HG02840 (cell line): ENCODE data around the gene IMPDH1.

Experiments used
- ATAC-seq: cut with Tn5 transposase; IDR thresholded peaks from one replicate; pipeline ENCODE4 v1.9.1; 2021; ENCODE audit warnings: mild to moderate bottlenecking, moderate library complexity, moderate number of reproducible peaks; ENCODE audit not compliant: unreplicated experiment, low FRiP score

Gene IMPDH1

GRCh38 chr7:128389618-128390329 is 20.0 kb downstream of the IMPDH1 start:
- ATAC-seq, result no peak

- no peak for ATAC-seq
These were observed 20.6 kb downstream of the IMPDH1 start for GRCh38 chr7:128389085-128389617.

GRCh38 chr7:128388145-128388485 is 21.7 kb downstream of the IMPDH1 start:
- ATAC-seq, result no peak

DNA sequence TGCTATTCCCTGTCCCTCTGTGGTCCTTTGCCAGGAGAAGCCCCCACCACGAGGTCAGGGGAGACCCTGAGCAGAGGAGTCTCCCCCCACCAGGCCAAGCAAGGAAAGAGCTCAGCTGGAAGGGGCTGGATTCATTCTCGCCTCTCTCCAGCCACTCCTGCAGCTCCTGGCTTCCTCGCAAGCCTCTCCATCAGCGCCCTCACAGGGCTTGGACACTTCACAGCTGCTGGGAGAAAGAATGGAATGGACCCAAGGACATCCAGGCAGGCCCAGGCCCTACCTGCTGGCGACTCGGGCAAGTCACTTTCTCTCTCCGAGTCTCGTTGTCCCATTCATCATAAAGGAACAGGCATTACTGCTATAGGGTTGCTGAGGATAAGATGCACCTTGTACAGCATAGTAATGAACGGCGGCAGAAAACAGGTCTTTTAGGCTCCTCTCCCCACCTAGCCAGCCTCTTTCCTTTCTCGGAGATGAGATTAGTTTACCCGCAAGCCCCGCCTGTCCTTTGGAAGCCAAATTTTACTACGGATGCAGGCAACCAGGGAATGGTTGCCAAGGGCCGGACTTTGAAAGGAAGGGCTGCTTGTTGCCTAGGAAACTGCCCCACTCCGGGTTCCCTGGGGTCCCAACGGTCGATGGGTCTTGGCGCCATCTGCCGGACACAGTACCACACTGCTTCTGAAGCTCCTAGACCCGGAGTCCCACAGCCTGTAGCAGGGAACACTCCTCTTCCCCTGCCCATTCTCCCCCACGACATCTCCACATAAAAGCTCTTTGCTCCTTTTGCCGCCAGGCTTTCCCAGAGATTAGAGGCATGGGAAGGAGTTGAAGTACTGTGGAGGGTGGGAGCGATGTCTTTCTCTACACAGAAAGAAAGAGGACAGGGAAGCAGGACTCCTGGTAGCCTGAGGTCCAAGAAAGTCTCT is 22.3 kb downstream of the IMPDH1 start:
- ATAC-seq, result no peak

DNA sequence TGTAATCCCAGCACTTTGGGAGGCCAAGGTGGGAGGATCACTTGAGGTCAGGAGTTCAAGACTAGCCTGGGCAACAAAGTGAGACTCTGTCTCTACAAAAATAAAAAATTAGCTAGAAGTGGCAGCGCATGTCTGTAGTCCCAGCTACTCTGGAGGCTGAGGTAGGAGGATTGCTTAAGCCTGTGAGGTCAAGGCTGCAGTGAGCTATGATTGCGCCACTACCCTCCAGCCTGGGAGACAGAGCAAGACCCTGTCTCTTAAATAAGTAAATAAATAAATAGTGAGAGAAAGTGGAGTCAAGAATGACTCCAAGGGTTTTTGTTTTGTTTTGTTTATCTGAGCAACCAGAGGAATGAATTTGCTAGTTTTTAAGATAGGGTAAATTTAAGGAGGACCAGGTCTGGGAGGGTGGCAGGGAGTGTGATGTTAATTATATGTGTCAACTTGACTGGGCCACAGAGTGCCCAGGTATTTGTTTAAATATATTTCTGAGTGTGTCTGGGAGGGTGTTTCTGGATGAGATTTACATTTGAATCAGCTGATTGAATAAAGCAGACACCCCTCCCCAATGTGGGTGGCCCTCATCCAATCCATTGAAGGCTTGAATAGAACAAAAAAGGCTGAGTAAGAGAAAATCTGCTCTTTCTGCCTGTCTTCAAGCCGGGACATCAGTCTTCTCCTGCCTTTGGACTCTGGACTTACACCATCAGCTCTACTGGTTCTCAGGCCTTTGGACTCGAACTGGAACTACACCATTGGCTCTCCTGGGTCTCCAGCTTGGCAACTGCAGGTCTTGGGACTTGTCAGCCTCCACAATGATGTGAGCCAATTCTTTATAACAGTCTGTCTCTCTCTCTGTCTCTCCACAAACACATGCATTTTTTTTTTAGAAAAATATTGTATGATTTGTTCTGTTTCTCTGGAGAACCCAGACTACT is 23.5 kb downstream of the IMPDH1 start:
- ATAC-seq, result no peak

GRCh38 chr7:128384726-128385125 is 25.1 kb downstream of the IMPDH1 start:
- no peak for ATAC-seq

DNA sequence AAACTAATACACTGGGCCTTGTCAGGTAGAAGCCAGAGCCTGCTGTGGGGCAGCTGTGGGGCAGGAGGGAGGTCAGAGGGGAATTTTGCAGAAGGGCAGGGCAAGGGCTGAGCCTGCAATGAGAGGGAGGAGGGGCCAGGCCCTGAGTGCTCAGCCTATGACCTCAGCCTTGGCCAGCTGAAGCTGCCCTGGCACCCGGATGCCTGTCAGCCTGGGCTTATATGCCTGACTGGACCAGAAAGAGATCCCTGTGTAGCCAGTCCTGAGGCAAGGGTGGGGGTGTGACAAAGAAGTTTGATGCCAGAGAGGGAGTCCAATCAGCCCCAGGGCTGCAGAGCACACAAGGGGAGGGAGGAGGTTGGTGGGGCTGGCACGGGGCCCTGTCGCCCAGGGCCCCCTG is 26.0 kb downstream of the IMPDH1 start:
- no peak for ATAC-seq

DNA sequence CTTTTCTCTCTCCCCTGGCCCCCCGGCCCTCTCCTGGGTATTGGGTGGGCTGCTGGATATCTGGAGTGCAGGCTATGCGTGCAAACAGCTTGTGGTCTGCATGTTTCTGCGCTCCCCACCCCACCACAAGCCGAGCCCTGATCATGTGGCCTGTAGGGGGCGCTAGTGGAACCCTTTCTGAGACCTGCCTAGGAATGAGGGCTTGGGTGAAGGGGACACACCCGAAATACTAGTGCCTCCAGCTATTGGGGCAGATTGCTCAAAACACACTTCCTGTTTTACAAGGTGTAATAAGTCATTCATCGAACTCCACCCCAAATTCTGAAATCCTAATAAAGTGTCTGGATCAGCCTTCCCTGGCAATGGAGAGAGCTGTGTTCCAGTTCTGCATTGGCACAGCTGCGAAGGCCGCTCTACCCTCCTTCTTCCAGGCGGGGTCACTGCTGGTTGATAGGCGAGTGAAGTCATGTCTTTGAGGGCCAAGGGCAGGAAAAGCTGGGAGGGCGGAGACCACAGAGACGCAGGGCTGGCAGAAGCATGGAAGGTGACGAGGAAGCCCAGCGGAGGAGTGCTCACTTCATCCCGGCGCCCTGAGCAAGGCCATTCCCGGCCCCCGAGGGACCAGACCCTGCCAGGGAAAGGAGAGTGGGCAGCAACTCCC is 28.5 kb downstream of the IMPDH1 start:
- no peak for ATAC-seq

DNA sequence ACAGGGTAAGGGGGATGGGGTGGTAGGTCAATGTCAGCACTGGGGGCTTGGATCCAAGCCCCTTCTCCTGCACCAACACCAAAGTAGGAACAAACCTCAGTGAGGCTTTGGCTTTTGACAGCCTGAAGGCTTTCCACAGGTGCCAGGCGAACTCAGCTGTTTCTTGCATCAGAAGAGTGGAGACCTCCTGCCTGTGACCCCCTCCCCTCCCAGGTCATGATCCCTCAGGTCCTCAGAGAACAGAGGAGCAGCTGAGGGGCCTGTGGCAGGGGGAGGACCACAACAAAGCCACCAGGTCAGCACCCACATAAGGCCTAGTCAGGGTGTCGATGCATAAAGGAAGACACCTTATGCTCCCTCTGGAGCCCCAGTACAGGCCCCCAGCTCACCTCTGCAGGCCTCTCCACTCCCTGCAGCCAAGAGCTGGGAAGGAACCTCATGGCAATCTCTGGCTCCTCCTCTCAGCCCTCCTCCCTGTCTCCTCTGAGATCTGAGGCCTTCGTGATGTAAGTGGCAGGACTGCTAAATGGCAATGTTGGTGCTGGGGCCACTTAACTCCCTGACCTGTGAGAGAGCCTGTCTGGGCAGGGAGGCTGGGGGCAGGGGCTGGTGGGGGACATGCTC is 29.2 kb downstream of the IMPDH1 start:
- no peak for ATAC-seq

GRCh38 chr7:128379900-128380479 is 29.8 kb downstream of the IMPDH1 start:
- ATAC-seq, result no peak

DNA sequence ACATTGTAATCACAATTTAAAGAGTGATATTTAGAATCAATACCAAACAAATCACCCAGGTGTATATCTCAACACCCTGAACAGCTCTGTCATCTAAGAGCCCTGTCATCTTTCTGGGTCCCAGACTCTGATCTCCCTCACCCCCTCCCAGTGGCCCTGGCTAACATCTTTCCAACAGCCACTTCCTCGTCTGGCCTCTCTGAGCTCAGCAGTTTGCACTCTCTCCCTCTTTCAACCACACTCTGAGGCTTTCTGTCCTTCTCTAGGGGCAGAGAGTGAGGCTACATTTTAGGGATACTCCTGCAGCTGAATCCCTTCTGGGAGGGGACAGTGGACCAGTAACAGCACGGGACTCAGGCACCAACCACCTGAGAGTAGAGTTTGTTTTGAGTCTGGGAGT is 31.1 kb downstream of the IMPDH1 start:
- no peak for ATAC-seq

- no peak for ATAC-seq
These were observed 33.7 kb downstream of the IMPDH1 start for GRCh38 chr7:128376077-128376476.

DNA sequence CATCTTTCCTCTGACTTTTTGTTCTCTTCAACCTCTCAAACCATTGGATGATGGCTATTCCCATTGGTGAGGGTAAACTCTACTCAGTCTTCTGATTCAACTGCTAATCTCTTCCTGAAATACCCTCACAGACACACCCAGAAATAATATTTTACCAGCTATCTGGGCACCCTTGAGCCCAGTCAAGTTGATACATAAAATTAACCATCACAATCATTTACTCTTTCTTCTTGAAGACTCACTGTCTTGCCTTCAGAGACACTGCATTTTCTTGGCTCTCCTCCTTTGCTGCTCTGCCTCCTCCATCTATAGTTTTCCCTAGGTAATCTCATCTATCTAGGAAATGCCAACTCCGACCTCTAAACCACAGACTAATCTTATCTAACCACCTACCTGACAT is 35.7 kb downstream of the IMPDH1 start:
- no peak for ATAC-seq

- ATAC-seq, result no peak
These were observed 36.2 kb downstream of the IMPDH1 start for GRCh38 chr7:128373606-128374005.

DNA sequence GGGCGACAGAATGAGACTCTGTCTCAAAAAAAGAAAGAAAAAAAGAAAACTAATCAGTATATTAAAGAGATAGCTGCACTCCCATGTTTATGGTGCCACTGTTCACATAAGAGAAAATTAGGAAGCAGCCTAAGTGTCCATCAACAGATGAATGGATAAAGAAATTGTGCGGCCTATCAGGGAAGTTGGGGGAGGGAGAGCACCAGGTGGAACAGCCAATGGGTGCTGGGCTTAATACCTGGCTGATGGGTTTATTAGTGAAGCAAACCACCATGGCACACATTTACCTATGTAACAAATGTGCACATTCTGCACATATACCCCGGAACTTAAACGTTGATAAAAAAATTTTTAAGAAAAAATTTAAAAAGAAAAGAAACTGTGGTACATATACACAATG is 39.3 kb downstream of the IMPDH1 start:
- ATAC-seq, result no peak

DNA sequence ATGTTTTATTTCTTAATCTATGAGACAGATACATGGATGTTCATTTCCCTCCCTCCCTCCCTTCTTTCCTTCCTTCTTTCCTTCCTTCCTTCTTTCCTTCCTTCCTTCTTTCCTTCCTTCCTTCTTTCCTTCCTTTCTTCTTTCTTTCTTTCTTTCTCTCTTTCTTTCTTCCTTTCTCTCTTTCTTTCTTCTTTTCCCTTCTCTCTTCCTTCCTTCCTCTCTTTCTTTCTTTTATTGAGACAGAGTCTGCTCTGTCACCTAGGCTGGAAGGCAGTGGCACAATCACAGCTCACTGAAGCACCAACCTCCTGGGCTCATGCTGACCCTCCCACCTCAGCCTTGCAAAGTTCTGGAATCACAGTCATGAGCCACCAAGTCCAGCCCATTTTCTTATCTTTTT is 42.8 kb downstream of the IMPDH1 start:
- no peak for ATAC-seq

DNA sequence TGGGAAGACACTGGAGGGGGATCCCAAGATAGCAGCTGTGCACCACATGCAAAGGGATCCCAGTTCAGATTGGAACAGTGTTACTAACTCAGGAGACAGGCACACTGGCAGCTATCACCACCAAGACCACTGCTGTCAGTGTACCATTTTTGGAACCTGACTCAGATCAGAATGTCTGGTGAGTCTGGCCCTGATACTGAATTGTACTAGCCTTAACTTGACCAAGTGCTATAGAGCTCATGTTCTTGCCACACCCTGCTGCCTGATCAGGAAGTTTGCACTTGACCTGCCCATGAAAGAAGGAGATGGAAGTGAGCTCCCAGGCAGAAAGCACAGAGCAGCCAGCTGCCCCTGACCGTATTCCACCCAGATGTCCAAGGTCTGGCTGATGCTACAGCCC is 43.5 kb downstream of the IMPDH1 start:
- ATAC-seq, result no peak

DNA sequence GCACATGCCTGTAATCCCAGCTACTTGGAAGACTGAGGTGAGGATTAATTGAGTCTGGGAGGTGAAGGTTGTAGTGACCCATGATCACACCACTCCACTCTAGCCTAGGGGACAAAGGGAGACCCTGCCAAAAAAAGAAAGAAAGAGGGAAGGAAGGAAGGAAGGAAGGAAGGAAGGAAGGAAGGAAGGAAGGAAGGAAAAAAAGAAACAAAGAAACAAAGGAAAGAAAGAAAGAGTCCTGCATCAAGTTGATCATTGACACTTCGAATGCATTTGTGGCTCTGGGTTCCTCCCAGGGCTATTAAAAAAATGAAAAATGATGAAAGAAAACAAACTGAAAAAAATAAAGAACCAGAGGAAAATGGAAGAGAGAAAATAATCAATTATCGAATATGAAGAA is 44.4 kb downstream of the IMPDH1 start:
- no peak for ATAC-seq

GRCh38 chr7:128364166-128364870 is 45.5 kb downstream of the IMPDH1 start:
- no peak for ATAC-seq
